A549 (cell line): ENCODE data around the gene IRF1. TPM values are rescaled to one million over a fixed set of nuclear protein-coding genes. Genes with fewer than 3 reads are reported as not detected.
A peak's percentile ranks its signal among the peaks of the same experiment; 100 is the strongest.

ENCODE experiments used
- ATAC-seq, 2 experiments: fragments of 200-7000 bp in 1 of 2; fragments of >200 bp in 1 of 2; cut with Nextera tagmentation in 1 of 2; cut with Tn5 transposase in 1 of 2; 3 replicates each; pipeline versions ENCODE4 v1.8.0 to v1.9.1; 2018 to 2020; ENCODE audit warnings: mild to moderate bottlenecking in 1 of 2, moderate library complexity in 1 of 2
- CTCF ChIA-PET: fragments of 300-600 bp; sonication (Branson Sonifier 250); formaldehyde crosslinking; extraction: SDS; loops from one replicate; lab custom pipeline; 2021; ENCODE audit warnings: antibody characterized with exemption, inconsistent platforms; lab: Yijun Ruan, JAX
- POLR2A ChIA-PET: fragments of 350-600 bp; formaldehyde crosslinking; extraction: SDS; loops from one replicate; lab custom pipeline; 2021; ENCODE audit warnings: antibody characterized with exemption, inconsistent platforms; lab: Yijun Ruan, JAX
- DNase-seq, 2 experiments: peaks; one replicate each; pipeline versions ENCODE4 v3.0.0 to v3.0.0-alpha.2; 2011 to 2016; ENCODE audit warnings: low read depth in 1 of 2, low spot score in 1 of 2
- FAIRE-seq: peaks from 2 replicates; lab custom pipeline; 2011; peaks lifted over from hg19 to GRCh38; lab: Jason Lieb, UNC
- H3K27ac ChIP-seq, 2 experiments: fragments of >200 bp; sonication (Bioruptor Twin); formaldehyde crosslinking; 3 replicates each; pipeline ENCODE4 v1.5.1; 2016 to 2017
- H3K4me1 ChIP-seq: fragments of >200 bp; sonication (Bioruptor Twin); formaldehyde crosslinking; 3 replicates; pipeline ENCODE4 v1.6.1; 2016
- H3K4me2 ChIP-seq: fragments of >200 bp; sonication (Bioruptor Twin); formaldehyde crosslinking; 3 replicates; pipeline ENCODE4 v1.6.1; 2016
- H3K4me3 ChIP-seq: fragments of >200 bp; sonication (Bioruptor Twin); formaldehyde crosslinking; 3 replicates; pipeline ENCODE4 v1.5.1; 2016
- H3K9me3 ChIP-seq: fragments of >200 bp; sonication (Bioruptor Twin); formaldehyde crosslinking; 3 replicates; pipeline ENCODE4 v1.6.1; 2016
- CEBPB ChIP-seq, 2 experiments: fragments of >200 bp in 1 of 2; sonication (Bioruptor Twin) in 1 of 2; formaldehyde crosslinking in 1 of 2; IDR thresholded peaks; 2 replicates each; pipeline ENCODE4 v1.6.1; 2012 to 2016
- CHD2 ChIP-seq: fragments of 150-350 bp; IDR thresholded peaks from 2 replicates; pipeline ENCODE4 v1.6.1; 2014; ENCODE audit warnings: low read length; ENCODE audit not compliant: partially characterized antibody
- E2F6 ChIP-seq: IDR thresholded peaks from 2 replicates; pipeline ENCODE4 v1.6.1; 2012; ENCODE audit warnings: low read depth, borderline replicate concordance
- EHMT2 ChIP-seq: fragments of 200-600 bp; sonication (generic); IDR thresholded peaks from 2 replicates; pipeline ENCODE4 v1.6.1; 2016; ENCODE audit warnings: antibody characterized with exemption, low read depth, mild to moderate bottlenecking, moderate library complexity
- ELK1 ChIP-seq: fragments of 150-350 bp; IDR thresholded peaks from 2 replicates; pipeline ENCODE4 v1.6.1; 2014; ENCODE audit warnings: low read depth, mild to moderate bottlenecking, low read length
- ESRRA ChIP-seq: fragments of 150-350 bp; IDR thresholded peaks from 2 replicates; pipeline ENCODE4 v1.6.1; 2014; ENCODE audit warnings: mild to moderate bottlenecking, low read length, borderline replicate concordance
- FOSL2 ChIP-seq, 2 experiments: fragments of 450-650 bp in 1 of 2; fragments of >200 bp in 1 of 2; sonication (Bioruptor Twin) in 1 of 2; formaldehyde crosslinking; IDR thresholded peaks; 2 replicates each; pipeline versions ENCODE4 v1.5.0 to v1.6.1; 2016 to 2020; ENCODE audit warnings: mild to moderate bottlenecking in 1 of 2, moderate library complexity in 1 of 2
- GATA3 ChIP-seq: IDR thresholded peaks from 2 replicates; pipeline ENCODE4 v1.6.1; 2012; ENCODE audit warnings: borderline replicate concordance
- HOXB5 ChIP-seq: fragments of 250-450 bp; sonication (Bioruptor Pico); IDR thresholded peaks from 2 replicates; pipeline ENCODE4 v1.5.0; 2020; ENCODE audit warnings: mild to moderate bottlenecking, moderate library complexity
- KDM1A ChIP-seq: fragments of 200-600 bp; sonication (generic); IDR thresholded peaks from 2 replicates; pipeline ENCODE4 v1.6.1; 2016; ENCODE audit warnings: low read depth, mild to moderate bottlenecking
- MAZ ChIP-seq: fragments of 150-350 bp; IDR thresholded peaks from 2 replicates; pipeline ENCODE4 v1.6.1; 2014; ENCODE audit warnings: antibody characterized with exemption, low read depth, low read length, borderline replicate concordance
- POLR2A ChIP-seq: IDR thresholded peaks from 2 replicates; pipeline ENCODE4 v1.6.1; 2012; ENCODE audit warnings: mild to moderate bottlenecking, low read length
- RARB ChIP-seq: fragments of 250-450 bp; sonication (Bioruptor Pico); IDR thresholded peaks from 2 replicates; pipeline ENCODE4 v1.8.0; 2021; ENCODE audit warnings: mild to moderate bottlenecking, moderate library complexity
- REST ChIP-seq: fragments of 200-600 bp; sonication (generic); IDR thresholded peaks from 2 replicates; pipeline ENCODE4 v1.6.1; 2016; ENCODE audit warnings: antibody characterized with exemption, mild to moderate bottlenecking, moderate library complexity
- SREBF2 ChIP-seq: fragments of 450-650 bp; IDR thresholded peaks from 2 replicates; pipeline ENCODE4 v1.6.1; 2014; ENCODE audit warnings: mild to moderate bottlenecking, moderate library complexity
- TFCP2L1 ChIP-seq: fragments of 250-450 bp; sonication (Bioruptor Pico); IDR thresholded peaks from 2 replicates; pipeline ENCODE4 v1.5.0; 2021; ENCODE audit warnings: mild to moderate bottlenecking
- ZNF302 ChIP-seq: fragments of 250-450 bp; sonication (Bioruptor Pico); IDR thresholded peaks from 2 replicates; pipeline ENCODE4 v1.9.0; 2021; ENCODE audit warnings: inconsistent platforms, mild to moderate bottlenecking, moderate library complexity
- ZSCAN20 ChIP-seq: fragments of 250-450 bp; sonication (Bioruptor Pico); IDR thresholded peaks from 2 replicates; pipeline ENCODE4 v1.8.0; 2022; ENCODE audit warnings: mild to moderate bottlenecking, moderate library complexity
- WGBS: methylation state at CpG from one replicate; pipeline ENCODE4 v1.1.6; 2017; ENCODE audit errors: missing lambda C conversion rate; 5-methylcytosine and 5-hydroxymethylcytosine counted together
- polyA plus RNA-seq, 4 experiments: library from polyadenylated mRNA; depleted of rRNA in 3 of 4; stranded (reverse); fragments of >200 nt; fragmentation: RNase III in 1 of 4; extraction: RNeasy Plus Mini Kit Qiagen cat#74134 plus additional on column Dnase treatment in 1 of 4; gene quantifications; 2 replicates in 3 of 4; 3 replicates in 1 of 4; pipeline ENCODE4 v1.2.3, GENCODE V29; 2011 to 2017
- TF ChIP-seq, protein P1 (sequence below): IDR thresholded peaks from 2 replicates; pipeline ENCODE4 v1.6.1; 2012
- TF ChIP-seq, protein P2 (sequence below): IDR thresholded peaks from 2 replicates; pipeline ENCODE4 v1.6.1; 2012
- TF ChIP-seq, protein P3 (sequence below): fragments of >200 bp; sonication (Bioruptor Twin); formaldehyde crosslinking; IDR thresholded peaks from 3 replicates; pipeline ENCODE4 v1.6.1; 2016

IRF1 gene
- polyA plus RNA-seq, 2 of the 4 experiments (the other 2 are of a cell fraction): 10.9 to 13.3 TPM

DNA sequence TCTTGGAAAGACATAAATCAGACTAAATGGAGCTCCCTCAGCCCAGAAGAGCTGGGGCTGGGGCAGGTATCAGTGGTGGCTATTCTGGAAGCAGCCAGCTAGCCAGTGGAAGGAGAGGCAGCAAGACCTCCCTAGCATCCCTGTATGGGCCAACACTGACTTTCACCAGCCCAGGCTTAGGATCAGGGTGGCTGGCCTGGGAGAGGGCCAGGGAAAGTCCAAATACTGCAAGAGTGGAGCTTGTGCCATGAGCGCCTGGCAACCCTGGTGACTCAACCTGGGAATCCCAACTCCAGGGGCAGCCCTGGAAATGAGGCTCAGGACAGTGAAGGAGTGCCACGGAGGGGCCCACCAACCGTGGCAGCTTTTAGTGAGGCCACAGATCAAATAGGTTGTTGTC lies 7.6 kb upstream of the IRF1 start:
- H3K9me3 ChIP-seq: no peaks in the 10 kb centered on the region
- CTCF ChIA-PET: interaction anchor here (0.6 to 12.9 kb wide), 9 partner anchors 8 to 322 kb away, joined by 3 to 217 read pairs (median 5); partner anchors contain the start of gene IRF1
- 45% methylated on average over 3 of the region's 3 CpGs for WGBS
- ATAC-seq (peak in 1 of 2 experiments; percentile 1; a peak in 2 of 6 replicates), FAIRE-seq (no peak), DNase-seq (peak; percentile 59 to 76)
- TF ChIP-seq ESRRA (no peak), FOSL2 (IDR thresholded peaks at IDR 0.05) (no peak), FOSL2 (CRISPR knock-in tag; IDR thresholded peaks at IDR 0.05) (peak; percentile 46; the same call in 1 of the 2 replicates), HOXB5 (CRISPR knock-in tag) (0 out of 2 replicates have a peak, but pooled peaks have one; percentile 13), SREBF2 (no peak)
- POLR2A ChIA-PET: interaction anchor here (1.0 to 4.6 kb wide), 7 partner anchors 17 to 204 kb away, joined by 3 to 49 read pairs (median 4); partner anchors contain the start of genes RAD50 and SLC22A4
- no peak overlapping the region for H3K4me3 ChIP-seq
- H3K4me1 ChIP-seq: peaks cover 48% of the 10 kb centered on the region
- H3K27ac ChIP-seq: peak overlapping the region; percentile 88 to 97
- H3K4me2 ChIP-seq: peak overlapping the region; percentile 90

DNA sequence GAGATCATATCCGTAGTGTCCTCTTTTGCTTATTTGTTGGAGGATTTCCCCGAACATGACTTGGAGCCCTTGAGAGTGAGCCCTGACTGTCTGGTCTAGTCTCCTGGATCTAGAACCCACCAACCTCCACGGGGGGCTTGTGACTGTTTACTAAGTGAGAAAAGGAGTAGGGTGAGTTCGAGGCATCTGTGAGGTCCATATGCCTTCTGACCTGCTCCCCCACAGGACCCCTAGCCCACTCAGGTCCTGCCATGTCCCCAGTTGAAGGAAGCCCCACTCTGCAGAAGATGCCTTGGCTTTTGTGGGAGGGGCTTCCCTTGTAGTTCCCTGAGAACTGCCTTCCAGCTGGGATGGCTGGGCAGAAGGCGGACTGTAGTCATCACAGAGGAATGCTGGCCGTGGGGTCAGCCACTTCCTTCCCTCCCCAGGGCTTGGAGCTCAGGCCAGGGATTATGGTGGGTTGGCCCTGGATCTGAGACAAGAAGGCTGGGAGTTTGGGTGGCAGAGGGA lies 7.0 kb upstream of the IRF1 start:
- peak; percentile 24; the same call in 1 of the 2 replicates for TF ChIP-seq GATA3
- TF ChIP-seq KDM1A: no peak
- TF ChIP-seq ZNF302 (CRISPR knock-in tag): no peak
- TF ChIP-seq FOSL2 (IDR thresholded peaks at IDR 0.05): no peak
- peak; percentile 73 for TF ChIP-seq FOSL2 (CRISPR knock-in tag; IDR thresholded peaks at IDR 0.05)
- peak; percentile 8; the same call in 1 of the 2 replicates for TF ChIP-seq POLR2A
- TF ChIP-seq E2F6: no peak
- no peak for TF ChIP-seq CEBPB (IDR thresholded peaks at IDR 0.05)
- TF ChIP-seq, all 56 proteins: peak for 3
- ChIA-PET POLR2A (interaction anchor here (1.0 to 4.6 kb wide), 10 partner anchors 17 to 323 kb away, joined by 3 to 49 read pairs (median 4); partner anchors contain the start of genes RAD50, SLC22A4 and SLC22A5), CTCF (interaction anchor here (0.6 to 12.9 kb wide), 9 partner anchors 8 to 323 kb away, joined by 3 to 217 read pairs (median 13); no protein-coding TSS in a partner anchor)
- peak; percentile 36 to 55 for ATAC-seq
- Histone ChIP-seq H3K27ac (peak overlapping the region; percentile 88 to 97), H3K4me1 (peaks cover 48% of the 10 kb centered on the region), H3K4me2 (peak overlapping the region; percentile 90), H3K4me3 (peak overlapping the region; percentile 56), H3K9me3 (no peaks in the 10 kb centered on the region)
- 9% methylated on average over 6 of the region's 6 CpGs for WGBS
- DNase-seq: peak; percentile 82 to 92
- peak; percentile 7 for FAIRE-seq

DNA sequence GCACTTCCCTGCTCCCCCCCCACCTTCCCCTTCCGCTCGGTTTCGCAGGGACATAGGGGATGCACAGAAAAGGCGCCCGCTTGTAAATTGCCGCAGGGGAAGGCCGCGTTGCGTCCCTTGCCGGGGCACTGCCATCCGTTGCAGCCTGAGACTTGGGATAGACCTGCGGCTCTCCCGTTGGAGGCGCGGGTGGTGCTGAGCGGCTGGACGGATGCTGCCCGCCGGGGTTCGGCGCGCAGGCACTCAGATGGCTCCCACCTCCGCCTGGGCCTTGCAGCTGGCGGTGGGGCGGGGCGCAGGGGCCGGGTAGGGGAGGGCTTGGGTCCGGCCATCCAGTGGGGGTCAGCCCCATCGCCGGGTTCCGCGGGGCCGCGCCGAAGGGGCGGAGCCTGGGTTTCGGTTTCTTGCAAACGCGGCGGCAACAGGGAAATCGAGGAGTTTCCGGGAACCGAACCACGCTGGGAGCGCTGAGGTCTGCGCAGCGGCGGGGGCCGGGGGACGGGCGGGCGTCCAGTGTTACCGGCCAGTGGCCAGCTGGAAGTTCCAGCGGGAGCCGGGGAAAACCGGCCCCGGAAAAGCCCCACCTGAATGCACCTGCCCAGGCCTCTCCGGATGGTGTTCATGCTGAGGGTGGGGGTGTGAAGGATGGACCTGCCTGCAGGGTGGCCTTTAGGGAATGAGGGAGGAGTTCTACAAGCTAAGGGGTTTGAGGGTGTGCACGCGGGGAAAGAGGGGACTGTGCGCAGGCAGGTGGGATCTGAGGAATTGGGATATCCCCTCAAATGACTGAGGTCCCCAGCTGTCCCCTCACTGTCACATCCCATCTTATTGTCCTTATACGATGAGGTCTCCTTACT lies 6.3 kb upstream of the IRF1 start:
- ChIA-PET CTCF (interaction anchor here (1.0 to 12.9 kb wide), 9 partner anchors 9 to 323 kb away, joined by 3 to 217 read pairs (median 12); no protein-coding TSS in a partner anchor), POLR2A (interaction anchor here (0.6 to 4.6 kb wide), 27 partner anchors 8 to 1465 kb away, joined by 3 to 49 read pairs (median 4); partner anchors contain the start of genes RAD50, SLC22A4 and SLC22A5)
- FAIRE-seq: no peak
- peak overlapping the region; percentile 56 for H3K4me3 ChIP-seq
- DNase-seq: peak; percentile 83 to 87
- no peaks in the 10 kb centered on the region for H3K9me3 ChIP-seq
- peak; percentile 72 to 82 for ATAC-seq
- H3K27ac ChIP-seq: peak overlapping the region; percentile 88 to 97
- peak overlapping the region; percentile 90 for H3K4me2 ChIP-seq
- WGBS: 3% methylated on average over 24 of the region's 62 CpGs
- peaks cover 49% of the 10 kb centered on the region for H3K4me1 ChIP-seq
- TF ChIP-seq GATA3 (no peak), ZSCAN20 (CRISPR knock-in tag) (no peak), CHD2 (no peak), REST (no peak), TFCP2L1 (CRISPR knock-in tag) (0 out of 2 replicates have a peak, but pooled peaks have one; percentile 28), EHMT2 (no peak), ELK1 (no peak), MAZ (no peak), RARB (no peak)
- TF ChIP-seq, protein P1, sequence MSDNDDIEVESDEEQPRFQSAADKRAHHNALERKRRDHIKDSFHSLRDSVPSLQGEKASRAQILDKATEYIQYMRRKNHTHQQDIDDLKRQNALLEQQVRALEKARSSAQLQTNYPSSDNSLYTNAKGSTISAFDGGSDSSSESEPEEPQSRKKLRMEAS: peak; percentile 53; the same call in 1 of the 2 replicates
- TF ChIP-seq, protein P2, sequence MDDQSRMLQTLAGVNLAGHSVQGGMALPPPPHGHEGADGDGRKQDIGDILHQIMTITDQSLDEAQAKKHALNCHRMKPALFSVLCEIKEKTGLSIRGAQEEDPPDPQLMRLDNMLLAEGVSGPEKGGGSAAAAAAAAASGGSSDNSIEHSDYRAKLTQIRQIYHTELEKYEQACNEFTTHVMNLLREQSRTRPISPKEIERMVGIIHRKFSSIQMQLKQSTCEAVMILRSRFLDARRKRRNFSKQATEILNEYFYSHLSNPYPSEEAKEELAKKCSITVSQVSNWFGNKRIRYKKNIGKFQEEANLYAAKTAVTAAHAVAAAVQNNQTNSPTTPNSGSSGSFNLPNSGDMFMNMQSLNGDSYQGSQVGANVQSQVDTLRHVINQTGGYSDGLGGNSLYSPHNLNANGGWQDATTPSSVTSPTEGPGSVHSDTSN: no peak
- TF ChIP-seq, protein P3, sequence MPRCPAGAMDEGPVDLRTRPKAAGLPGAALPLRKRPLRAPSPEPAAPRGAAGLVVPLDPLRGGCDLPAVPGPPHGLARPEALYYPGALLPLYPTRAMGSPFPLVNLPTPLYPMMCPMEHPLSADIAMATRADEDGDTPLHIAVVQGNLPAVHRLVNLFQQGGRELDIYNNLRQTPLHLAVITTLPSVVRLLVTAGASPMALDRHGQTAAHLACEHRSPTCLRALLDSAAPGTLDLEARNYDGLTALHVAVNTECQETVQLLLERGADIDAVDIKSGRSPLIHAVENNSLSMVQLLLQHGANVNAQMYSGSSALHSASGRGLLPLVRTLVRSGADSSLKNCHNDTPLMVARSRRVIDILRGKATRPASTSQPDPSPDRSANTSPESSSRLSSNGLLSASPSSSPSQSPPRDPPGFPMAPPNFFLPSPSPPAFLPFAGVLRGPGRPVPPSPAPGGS: 0 out of 3 replicates have a peak, but pooled peaks have one; percentile 40
